Testis (tissue), 2 donors: ENCODE data around the gene ALG11.

Source experiments
- CTCF ChIP-seq, 3 experiments: fragments of 450-650 bp in 2 of 3; fragments of 200-600 bp in 1 of 3; sonication (generic) in 1 of 3; IDR thresholded peaks; one replicate each; pipeline ENCODE4 v1.5.1; 2016 to 2019; ENCODE audit warnings: antibody characterized with exemption in 3 of 3, mild to moderate bottlenecking in 2 of 3, moderate library complexity in 1 of 3
- POLR2A ChIP-seq: fragments of 450-650 bp; IDR thresholded peaks from one replicate; pipeline ENCODE4 v1.6.1; 2017; ENCODE audit warnings: antibody characterized with exemption, mild to moderate bottlenecking, moderate library complexity

- TF ChIP-seq POLR2A = no peak
- no peak for TF ChIP-seq CTCF (IDR thresholded peaks at IDR 0.05)
Observed at GRCh38 chr13:51998723-51999509, 13.3 kb upstream of the ALG11 start.
